ENCODE data around the gene PCLO.

DNA sequence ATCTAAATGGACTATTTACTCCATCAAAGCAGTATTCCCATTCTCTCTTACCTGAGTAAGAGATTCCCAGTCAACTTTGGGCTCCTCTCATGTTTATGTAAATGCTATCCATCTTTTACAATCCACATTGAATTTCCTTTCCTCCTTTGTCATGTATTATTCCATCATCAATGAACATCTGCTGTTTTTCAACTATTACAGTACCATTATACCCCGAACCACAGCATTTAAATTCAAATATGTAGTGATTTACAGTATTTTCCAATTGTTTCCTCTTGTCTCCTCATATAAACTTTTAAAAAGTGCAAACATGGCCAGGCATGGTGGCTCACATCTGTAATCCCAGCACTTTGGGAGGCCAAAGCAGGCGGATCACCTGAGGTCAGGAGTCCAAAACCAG lies 20.3 kb downstream of the PCLO start:
- TF ChIP-seq, protein P1, sequence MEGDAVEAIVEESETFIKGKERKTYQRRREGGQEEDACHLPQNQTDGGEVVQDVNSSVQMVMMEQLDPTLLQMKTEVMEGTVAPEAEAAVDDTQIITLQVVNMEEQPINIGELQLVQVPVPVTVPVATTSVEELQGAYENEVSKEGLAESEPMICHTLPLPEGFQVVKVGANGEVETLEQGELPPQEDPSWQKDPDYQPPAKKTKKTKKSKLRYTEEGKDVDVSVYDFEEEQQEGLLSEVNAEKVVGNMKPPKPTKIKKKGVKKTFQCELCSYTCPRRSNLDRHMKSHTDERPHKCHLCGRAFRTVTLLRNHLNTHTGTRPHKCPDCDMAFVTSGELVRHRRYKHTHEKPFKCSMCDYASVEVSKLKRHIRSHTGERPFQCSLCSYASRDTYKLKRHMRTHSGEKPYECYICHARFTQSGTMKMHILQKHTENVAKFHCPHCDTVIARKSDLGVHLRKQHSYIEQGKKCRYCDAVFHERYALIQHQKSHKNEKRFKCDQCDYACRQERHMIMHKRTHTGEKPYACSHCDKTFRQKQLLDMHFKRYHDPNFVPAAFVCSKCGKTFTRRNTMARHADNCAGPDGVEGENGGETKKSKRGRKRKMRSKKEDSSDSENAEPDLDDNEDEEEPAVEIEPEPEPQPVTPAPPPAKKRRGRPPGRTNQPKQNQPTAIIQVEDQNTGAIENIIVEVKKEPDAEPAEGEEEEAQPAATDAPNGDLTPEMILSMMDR (IDR thresholded peaks at IDR 0.05): no peak
- TF ChIP-seq POLR2A (IDR thresholded peaks at IDR 0.05): no peak
